Measurements from ENCODE around the gene IDE.

Gene IDE

DNA sequence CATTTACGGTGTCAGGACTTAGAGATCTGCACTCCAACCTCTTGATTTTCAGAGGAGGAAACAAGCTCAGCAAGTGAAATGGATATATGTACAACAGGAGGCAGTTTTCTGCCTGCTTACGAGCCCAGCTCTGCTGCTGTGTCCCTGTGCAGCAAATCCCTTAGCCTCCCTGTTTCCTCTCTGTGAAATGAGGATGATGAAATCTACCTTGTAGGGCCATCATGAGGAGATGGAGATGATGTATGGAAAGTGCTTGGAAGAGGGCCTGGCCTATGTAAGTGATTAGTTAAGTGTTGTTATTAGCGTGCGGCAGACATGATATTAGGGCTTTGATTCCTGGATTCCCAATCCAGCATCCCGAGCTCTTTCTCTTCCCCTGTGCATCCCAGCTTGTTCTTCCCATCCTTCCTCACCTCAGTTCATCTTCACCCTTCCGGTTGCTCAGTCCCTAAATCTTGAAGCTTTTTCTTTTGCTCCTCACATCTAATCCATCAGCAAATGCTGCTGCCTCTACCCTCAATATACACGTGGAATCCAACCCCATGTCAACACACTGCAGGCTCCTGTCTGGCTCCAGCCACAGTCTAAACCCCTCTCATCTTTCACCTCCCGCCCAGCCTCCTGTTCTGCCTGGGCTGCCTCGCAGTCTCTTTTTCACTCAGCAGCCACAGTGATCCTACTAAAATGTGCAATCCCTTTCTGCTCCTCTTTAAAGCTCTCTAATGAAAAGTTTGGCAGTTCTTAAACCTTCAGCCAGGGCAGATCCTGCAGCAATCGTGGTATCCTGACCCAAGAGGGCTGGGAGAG is 169.1 kb downstream of the IDE start:
- TF ChIP-seq EGR1 (IDR thresholded peaks at IDR 0.05) = 0 out of 2 replicates have a peak, but pooled peaks have one; percentile 12
- TF ChIP-seq, protein P1, sequence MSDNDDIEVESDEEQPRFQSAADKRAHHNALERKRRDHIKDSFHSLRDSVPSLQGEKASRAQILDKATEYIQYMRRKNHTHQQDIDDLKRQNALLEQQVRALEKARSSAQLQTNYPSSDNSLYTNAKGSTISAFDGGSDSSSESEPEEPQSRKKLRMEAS (IDR thresholded peaks at IDR 0.05) = no peak

Data from Ishikawa (cell line).